ENCODE data around the gene FAM20C. TPM values are rescaled to one million over a fixed set of nuclear protein-coding genes. Genes with fewer than 3 reads are reported as not detected.
A peak's percentile ranks its signal among the peaks of the same experiment; 100 is the strongest.

Gene FAM20C
- total RNA-seq, 4 donors from 2014 or later: 17.3 to 20.7 (median 19.8) TPM

DNA sequence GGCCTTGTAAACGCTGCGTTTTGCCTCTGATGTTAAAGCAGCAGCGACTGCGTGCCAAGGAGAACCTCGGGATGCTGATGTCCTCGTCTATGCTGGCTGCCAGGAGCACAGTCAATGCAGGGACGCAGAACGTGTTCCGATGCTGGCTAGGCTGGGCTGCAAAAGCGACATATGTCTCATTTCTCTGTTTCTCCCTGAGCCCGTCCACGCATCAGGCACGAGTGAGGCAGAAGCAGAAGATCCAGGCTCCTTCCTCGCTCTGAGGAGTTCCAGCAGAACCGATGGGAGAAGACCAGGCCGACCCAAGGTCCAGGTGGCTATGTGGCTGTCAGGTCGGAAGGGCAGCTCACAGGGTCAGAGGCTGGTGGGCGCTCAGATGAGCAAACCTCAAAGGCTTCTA lies 93.9 kb downstream of the FAM20C start:
- no peak for DNase-seq (ENCODE audit: low spot score in 2 of 2)
- intact Hi-C loops (cut with DNase I; ENCODE audit: low total_unique reads): no loop called here
- no peak overlapping the region for H3K4me3 ChIP-seq (ENCODE audit: low read depth, poor library complexity, severe bottlenecking)
- TF ChIP-seq, protein P1, sequence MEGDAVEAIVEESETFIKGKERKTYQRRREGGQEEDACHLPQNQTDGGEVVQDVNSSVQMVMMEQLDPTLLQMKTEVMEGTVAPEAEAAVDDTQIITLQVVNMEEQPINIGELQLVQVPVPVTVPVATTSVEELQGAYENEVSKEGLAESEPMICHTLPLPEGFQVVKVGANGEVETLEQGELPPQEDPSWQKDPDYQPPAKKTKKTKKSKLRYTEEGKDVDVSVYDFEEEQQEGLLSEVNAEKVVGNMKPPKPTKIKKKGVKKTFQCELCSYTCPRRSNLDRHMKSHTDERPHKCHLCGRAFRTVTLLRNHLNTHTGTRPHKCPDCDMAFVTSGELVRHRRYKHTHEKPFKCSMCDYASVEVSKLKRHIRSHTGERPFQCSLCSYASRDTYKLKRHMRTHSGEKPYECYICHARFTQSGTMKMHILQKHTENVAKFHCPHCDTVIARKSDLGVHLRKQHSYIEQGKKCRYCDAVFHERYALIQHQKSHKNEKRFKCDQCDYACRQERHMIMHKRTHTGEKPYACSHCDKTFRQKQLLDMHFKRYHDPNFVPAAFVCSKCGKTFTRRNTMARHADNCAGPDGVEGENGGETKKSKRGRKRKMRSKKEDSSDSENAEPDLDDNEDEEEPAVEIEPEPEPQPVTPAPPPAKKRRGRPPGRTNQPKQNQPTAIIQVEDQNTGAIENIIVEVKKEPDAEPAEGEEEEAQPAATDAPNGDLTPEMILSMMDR (IDR thresholded peaks at IDR 0.05): no peak
- whole genome bisulfite sequencing, 2 donors: 87% methylated on average over 18 of the region's 18 CpGs

DNA sequence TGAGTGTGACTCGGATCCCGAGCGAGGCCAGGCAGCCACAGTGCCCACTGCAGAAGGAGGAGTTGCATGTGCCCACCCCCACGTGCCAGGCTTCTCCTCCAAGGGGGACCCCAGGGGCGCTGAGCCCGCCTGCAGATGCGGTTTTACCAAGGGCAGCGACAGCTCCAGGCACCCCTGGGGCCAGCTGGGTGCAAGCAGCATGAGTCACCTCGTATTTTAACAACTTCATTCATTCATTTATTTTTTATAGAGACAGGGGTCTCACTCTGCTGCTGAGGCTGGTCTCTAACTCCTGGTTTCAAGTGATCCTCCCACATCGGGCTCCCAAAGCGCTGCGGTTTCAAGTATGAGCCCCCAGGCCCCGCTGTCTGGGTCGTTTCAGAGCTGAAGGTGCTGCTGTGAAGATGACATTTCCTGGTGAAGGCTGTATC lies 96.3 kb downstream of the FAM20C start:
- intact Hi-C loops (cut with DNase I; ENCODE audit: low total_unique reads): no loop called here
- H3K4me3 ChIP-seq (ENCODE audit: low read depth, poor library complexity, severe bottlenecking): no peak overlapping the region
- DNase-seq (ENCODE audit: low spot score in 2 of 2): peak in 1 of 2 donors; percentile 79
- WGBS, 2 donors: 63 to 64% methylated on average over 14 of the region's 14 CpGs
- TF ChIP-seq, protein P1 (IDR thresholded peaks at IDR 0.05): no peak
- no peak for TF ChIP-seq POLR2A (IDR thresholded peaks at IDR 0.05)

DNA sequence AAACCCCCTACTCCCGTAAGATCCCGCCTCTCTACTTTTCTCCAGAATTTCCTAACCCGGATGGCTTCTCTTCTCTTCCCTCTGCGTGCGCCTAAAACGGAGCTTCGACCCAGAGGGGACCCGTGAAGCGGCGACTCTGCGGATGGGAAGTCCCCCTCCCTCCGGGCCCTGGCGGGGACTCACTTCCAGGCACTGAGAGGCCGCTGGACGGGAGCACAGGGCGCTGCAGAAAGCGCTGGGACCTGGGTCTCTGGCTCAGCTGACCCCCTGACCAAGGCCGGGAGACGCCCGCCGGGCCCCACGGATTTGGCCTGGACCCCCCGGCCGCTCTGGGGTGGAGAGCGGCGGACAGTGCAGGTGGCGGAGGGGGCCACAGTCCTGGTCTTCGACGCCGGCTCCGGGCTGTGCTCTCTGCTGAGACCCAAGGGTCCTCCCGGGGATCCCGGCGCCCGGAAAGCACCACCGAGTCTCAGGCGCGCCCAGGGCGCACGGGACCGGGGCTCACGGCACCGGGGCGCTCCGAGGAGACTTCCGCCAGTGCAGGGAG lies 96.9 kb downstream of the FAM20C start:
- no peak for TF ChIP-seq POLR2A (IDR thresholded peaks at IDR 0.05)
- TF ChIP-seq, protein P1 (IDR thresholded peaks at IDR 0.05): no peak
- intact Hi-C loops (cut with DNase I; ENCODE audit: low total_unique reads): no loop called here
- 4 to 11% methylated on average over 22 to 28 of the region's 46 CpGs for WGBS, 2 donors
- H3K4me3 ChIP-seq (ENCODE audit: low read depth, poor library complexity, severe bottlenecking): no peak overlapping the region
- DNase-seq (ENCODE audit: low spot score in 2 of 2): peak in 1 of 2 donors; percentile 76

DNA sequence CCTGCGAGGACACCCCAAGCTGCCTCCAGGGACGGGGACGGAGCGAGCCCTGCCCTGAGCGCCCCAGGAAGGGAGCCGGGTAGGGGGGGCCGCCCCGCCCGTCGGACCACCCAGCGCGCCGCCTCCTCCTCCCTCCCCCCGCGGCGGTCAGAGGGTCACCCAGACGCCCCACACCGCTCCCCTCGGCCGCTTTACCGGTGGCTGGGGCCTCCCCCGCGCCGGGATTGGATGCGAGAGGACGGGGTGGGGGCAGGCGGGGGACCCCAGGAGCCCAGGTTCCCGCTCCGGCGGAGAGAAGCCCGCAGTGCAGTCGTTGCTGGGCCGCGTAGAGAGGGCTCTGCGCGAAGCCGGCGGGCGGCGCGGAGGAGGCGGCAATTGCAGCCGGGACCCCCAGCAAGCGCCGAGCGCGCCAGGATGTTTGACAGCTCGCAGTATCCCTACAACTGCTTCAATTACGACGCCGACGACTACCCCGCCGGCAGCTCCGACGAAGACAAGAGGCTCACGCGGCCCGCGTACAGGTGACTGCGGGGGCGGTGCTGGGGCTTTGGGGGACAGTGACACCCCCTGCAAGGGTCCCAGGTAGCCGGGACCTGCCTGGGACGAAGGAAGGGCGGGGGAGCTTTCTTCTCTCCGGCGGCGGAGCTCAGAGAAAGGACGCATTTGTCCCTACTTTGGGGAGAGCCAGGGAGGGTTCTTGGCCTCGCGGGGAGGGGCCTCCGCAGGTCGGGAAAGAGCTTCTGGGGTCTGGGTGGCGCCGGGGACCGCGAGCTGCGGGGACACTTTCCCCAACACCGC lies 97.6 kb downstream of the FAM20C start, which contains the start of gene FOXL3:
FOXL3 (plus strand) TSS at position 415 of the 798 bp plus-strand sequence; CDS start at position 415, 0 bp downstream.
- peak in 1 of 2 donors; percentile 80 for DNase-seq (ENCODE audit: low spot score in 2 of 2)
- 2% methylated on average over 20 to 29 of the region's 79 CpGs for WGBS, 2 donors
- H3K4me3 ChIP-seq (ENCODE audit: low read depth, poor library complexity, severe bottlenecking): no peak within 1 kb of the TSS
- intact Hi-C loops (cut with DNase I; ENCODE audit: low total_unique reads): no loop called here
- TF ChIP-seq, protein P1 (IDR thresholded peaks at IDR 0.05): no peak
- TF ChIP-seq POLR2A (IDR thresholded peaks at IDR 0.05): no peak

DNA sequence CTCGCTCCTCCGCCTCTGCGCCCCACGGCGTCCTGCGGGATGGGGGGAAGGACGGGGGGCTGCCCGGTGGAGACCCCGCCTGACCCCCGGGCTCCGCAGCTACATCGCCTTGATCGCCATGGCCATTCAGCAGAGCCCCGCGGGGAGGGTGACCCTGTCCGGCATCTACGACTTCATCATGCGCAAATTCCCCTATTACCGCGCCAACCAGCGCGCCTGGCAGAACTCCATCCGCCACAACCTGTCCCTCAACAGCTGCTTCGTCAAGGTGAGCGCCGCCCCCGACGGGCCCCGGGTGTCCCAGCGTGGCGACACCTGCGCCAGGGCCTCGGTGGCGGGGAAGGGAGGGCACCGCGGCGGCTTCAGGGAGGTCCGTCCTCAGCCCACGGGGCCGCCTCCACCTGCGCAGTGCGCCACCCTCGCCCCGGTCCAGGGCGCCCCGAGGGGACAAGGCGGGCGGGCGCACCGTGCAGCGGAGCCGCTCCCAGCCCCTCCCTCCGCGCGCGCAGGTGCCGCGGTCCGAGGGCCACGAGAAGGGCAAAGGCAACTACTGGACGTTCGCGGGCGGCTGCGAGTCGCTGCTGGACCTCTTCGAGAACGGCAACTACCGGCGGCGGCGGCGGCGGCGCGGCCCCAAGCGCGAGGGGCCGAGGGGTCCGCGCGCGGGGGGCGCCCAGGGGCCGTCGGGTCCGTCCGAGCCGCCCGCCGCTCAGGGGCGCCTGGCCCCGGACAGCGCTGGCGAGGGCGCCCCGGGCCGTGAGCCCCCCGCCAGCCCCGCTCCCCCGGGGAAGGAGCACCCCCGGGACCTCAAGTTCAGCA lies 98.4 kb downstream of the FAM20C start:
- intact Hi-C loops (cut with DNase I; ENCODE audit: low total_unique reads): no loop called here
- TF ChIP-seq POLR2A (IDR thresholded peaks at IDR 0.05): no peak
- TF ChIP-seq, protein P1 (IDR thresholded peaks at IDR 0.05): no peak
- H3K4me3 ChIP-seq (ENCODE audit: low read depth, poor library complexity, severe bottlenecking): no peak overlapping the region
- DNase-seq (ENCODE audit: low spot score in 2 of 2): peak in 1 of 2 donors; percentile 56
- whole genome bisulfite sequencing, 2 donors: 7 to 20% methylated on average over 6 to 66 of the region's 102 CpGs
